GM19193 (cell line): Measurements from ENCODE around the gene RPL32.

Experiments
- POLR2A ChIP-seq: IDR thresholded peaks from 4 replicates; pipeline ENCODE4 v1.6.1; 2011; ENCODE audit not compliant: insufficient read depth, insufficient read length; ENCODE audit errors: extremely low read depth

Gene RPL32

GRCh38 chr3:12825156-12825555 is 16.2 kb downstream of the RPL32 start:
- no peak for TF ChIP-seq POLR2A

DNA sequence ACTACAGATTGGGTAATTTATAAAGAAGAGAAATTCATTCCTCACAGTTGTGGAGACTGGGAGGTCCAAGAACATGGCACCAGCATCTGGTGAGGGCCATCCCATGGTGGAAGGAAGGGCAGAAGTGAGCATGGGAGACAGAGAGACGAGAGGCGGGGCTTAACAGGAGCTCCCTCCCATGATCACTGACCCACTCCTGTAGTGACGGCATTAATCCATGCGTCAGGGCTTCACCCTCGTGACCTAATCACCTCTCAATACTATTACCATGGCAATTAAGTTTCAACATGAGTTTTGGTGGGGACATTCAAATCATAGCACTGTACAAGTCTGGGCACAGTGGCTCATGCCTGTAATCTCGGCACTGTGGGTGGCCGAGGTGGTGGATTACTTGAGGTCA is 17.1 kb downstream of the RPL32 start:
- TF ChIP-seq POLR2A, result no peak

GRCh38 chr3:12822725-12823373 is 18.5 kb downstream of the RPL32 start:
- TF ChIP-seq POLR2A, result no peak

DNA sequence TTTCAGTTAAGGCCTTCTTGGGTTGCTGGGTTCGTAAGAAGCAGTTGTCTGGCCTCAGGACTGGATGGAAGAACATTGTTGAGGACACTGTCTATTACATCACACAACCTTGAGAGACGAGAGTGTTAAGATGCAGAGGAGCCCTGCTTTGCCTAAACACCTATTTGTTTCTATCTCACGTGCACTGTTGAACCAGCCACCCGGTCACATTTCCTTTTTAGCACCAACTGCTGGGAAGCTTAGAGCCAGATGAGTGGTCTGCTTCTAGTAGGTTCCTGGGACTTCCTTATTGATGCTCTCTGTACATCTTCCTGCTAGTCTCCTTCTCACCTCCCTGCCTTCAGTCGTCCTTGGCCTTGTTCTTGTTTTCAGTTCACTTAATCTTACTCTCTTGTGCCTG is 22.6 kb downstream of the RPL32 start:
- TF ChIP-seq POLR2A, result no peak

DNA sequence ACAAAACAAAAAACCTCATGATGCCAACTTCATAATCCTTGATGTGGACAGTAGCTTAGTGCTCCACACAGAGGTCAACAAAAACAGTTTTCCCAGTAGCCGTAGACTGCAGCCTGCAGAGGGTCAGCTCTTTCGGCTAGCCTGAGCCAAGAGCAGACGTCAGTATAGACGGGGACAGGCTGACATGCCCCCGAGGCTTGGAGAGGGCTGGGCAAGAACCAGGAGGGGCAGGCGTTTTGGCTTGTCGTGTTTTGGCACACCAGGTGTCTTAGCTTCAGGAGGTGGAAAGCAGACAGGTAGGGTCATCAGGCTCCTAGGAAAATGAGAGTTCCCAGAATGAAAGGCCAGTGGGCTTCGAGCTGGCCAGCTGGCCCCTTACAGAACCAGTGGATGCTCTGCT is 23.1 kb downstream of the RPL32 start:
- TF ChIP-seq POLR2A, result no peak

- TF ChIP-seq POLR2A, result no peak
Observed at GRCh38 chr3:12817343-12817710, 24.0 kb downstream of the RPL32 start.

DNA sequence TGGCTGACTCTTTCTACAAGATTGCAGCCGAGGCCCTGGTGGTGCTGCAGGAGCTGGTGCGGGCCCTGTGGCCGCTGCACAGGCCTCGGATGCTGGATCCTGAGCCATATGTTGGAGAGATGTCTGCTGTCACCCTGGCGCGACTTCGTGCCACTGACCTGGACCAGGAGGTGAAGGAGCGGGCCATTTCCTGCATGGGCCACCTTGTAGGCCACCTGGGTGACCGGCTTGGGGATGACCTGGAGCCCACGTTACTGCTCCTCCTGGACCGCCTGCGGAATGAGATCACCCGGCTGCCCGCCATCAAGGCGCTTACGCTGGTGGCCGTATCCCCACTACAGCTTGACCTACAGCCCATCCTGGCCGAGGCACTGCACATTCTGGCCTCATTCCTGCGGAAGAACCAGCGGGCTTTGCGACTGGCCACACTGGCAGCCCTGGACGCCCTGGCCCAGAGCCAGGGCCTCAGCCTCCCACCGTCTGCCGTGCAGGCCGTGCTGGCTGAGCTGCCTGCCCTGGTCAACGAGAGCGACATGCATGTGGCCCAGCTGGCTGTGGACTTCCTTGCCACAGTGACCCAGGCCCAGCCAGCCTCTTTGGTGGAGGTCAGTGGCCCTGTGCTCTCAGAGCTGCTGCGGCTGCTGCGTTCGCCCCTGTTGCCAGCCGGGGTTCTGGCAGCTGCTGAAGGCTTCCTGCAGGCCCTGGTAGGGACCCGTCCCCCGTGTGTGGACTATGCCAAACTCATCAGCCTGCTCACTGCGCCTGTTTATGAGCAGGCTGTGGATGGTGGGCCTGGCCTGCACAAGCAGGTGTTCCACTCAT is 24.6 kb downstream of the RPL32 start:
- TF ChIP-seq POLR2A, result no peak

- TF ChIP-seq POLR2A, result no peak
Observed at GRCh38 chr3:12815719-12816118, 25.6 kb downstream of the RPL32 start.

DNA sequence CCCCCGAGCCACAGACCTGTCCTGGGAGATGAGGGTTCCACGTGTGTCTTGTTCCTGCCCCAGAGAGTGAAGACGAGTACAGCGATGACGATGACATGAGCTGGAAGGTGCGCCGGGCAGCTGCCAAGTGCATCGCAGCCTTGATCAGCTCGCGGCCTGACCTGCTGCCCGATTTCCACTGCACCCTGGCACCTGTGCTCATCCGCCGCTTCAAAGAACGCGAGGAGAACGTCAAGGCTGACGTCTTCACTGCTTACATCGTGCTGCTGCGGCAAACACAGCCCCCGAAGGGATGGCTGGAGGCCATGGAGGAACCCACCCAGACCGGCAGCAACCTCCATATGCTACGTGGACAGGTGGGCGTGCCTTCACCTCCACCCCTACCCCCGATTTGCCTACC is 26.3 kb downstream of the RPL32 start:
- TF ChIP-seq POLR2A, result no peak

- TF ChIP-seq POLR2A, result no peak
Observed at GRCh38 chr3:12813967-12814366, 27.4 kb downstream of the RPL32 start.

GRCh38 chr3:12812812-12813211 is 28.6 kb downstream of the RPL32 start:
- no peak for TF ChIP-seq POLR2A

GRCh38 chr3:12810961-12811360 is 30.4 kb downstream of the RPL32 start:
- no peak for TF ChIP-seq POLR2A

- TF ChIP-seq POLR2A, result no peak
Observed at GRCh38 chr3:12810013-12810780, 31.2 kb downstream of the RPL32 start.

- TF ChIP-seq POLR2A, result no peak
Observed at GRCh38 chr3:12809435-12809834, 31.9 kb downstream of the RPL32 start.

DNA sequence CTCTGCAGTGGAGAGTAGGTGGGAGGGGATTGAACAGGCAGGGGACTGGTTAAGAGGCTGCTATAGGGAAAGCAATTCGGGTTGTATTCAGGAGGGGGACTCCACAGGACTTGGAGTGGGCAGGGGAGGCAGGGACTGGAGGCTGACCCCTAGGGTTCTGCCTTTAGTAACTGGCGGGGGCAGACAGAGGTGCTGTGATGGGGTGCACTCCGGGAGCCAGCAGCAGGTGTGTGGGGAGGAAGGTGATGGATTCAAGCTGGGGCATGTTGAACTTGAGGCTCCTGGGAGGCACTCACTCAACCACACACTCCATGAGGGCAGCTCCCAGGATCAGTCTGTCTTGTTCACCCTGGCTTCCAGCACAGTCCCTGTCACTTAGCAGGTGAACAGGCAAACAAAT is 32.4 kb downstream of the RPL32 start:
- no peak for TF ChIP-seq POLR2A

GRCh38 chr3:12808587-12808986 is 32.8 kb downstream of the RPL32 start:
- no peak for TF ChIP-seq POLR2A
